ENCODE measurements around the gene SLC16A2. TPM values are rescaled to one million over a fixed set of nuclear protein-coding genes. Genes with fewer than 3 reads are reported as not detected.
A peak's percentile ranks its signal among the peaks of the same experiment; 100 is the strongest.

SLC16A2 gene
- total RNA-seq: 10 to 100 TPM; 11.9 to 18.4 TPM
- long read RNA-seq, donor 1, full-length matches to known transcripts: 6 of 13 reads
- long read RNA-seq, donor 1, partial matches to known transcripts: 6 of 13 reads
- long read RNA-seq, donor 1, other reads (novel, unspliced or antisense): 1 of 13 reads
- long read RNA-seq, donor 2, partial matches to known transcripts: 10 of 11 reads
- long read RNA-seq, donor 2, other reads (novel, unspliced or antisense): 1 of 11 reads

- DNase-seq (ENCODE audit: low spot score): peak; percentile 87
- intact Hi-C loops (cut with DNase I): loop anchor here (10.0 kb wide), 1 partner anchor 114 kb away; no protein-coding TSS in a partner anchor
Observed at GRCh38 chrX:74421036-74421739, at the start of gene SLC16A2. Gene SLC16A2, plus strand, starts transcription at chrX:74421493. Its CDS starts 145 bp downstream, at chrX:74421638.

GRCh38 chrX:74372272-74372671, 49.0 kb upstream of the SLC16A2 start:
- DNase-seq (ENCODE audit: low spot score): no peak
- intact Hi-C loops (cut with DNase I): no loop called here

GRCh38 chrX:74377282-74377681, 44.0 kb upstream of the SLC16A2 start:
- no peak for DNase-seq (ENCODE audit: low spot score)
- intact Hi-C loops (cut with DNase I): loop anchor here in 1 of 2 donors (5.0 kb wide), 1 partner anchor 1535 kb away; no protein-coding TSS in a partner anchor

- DNase-seq (ENCODE audit: low spot score): no peak
- intact Hi-C loops (cut with DNase I): no loop called here
Observed at GRCh38 chrX:74382613-74383012, 38.7 kb upstream of the SLC16A2 start.

GRCh38 chrX:74383611-74384010, 37.7 kb upstream of the SLC16A2 start:
- no peak for DNase-seq (ENCODE audit: low spot score)
- intact Hi-C loops (cut with DNase I): no loop called here

- intact Hi-C loops (cut with DNase I): no loop called here
- no peak for DNase-seq (ENCODE audit: low spot score)
Observed at GRCh38 chrX:74389016-74389722, 32.1 kb upstream of the SLC16A2 start.

GRCh38 chrX:74395556-74395955, 25.7 kb upstream of the SLC16A2 start:
- no peak for DNase-seq (ENCODE audit: low spot score)
- intact Hi-C loops (cut with DNase I): no loop called here

GRCh38 chrX:74405973-74406489, 15.3 kb upstream of the SLC16A2 start:
- intact Hi-C loops (cut with DNase I): no loop called here
- DNase-seq (ENCODE audit: low spot score): no peak

- DNase-seq (ENCODE audit: low spot score): no peak
- intact Hi-C loops (cut with DNase I): no loop called here
Observed at GRCh38 chrX:74408304-74408703, 13.0 kb upstream of the SLC16A2 start.

GRCh38 chrX:74419864-74420195, 1.5 kb upstream of the SLC16A2 start:
- intact Hi-C loops (cut with DNase I): loop anchor here (10.0 kb wide), 1 partner anchor 115 kb away; no protein-coding TSS in a partner anchor
- DNase-seq (ENCODE audit: low spot score): no peak

GRCh38 chrX:74420196-74421035, 877 bp upstream of the SLC16A2 start:
- DNase-seq (ENCODE audit: low spot score): peak; percentile 90
- intact Hi-C loops (cut with DNase I): loop anchor here (10.0 kb wide), 1 partner anchor 114 kb away; no protein-coding TSS in a partner anchor

GRCh38 chrX:74421740-74422352, 553 bp downstream of the SLC16A2 start:
- DNase-seq (ENCODE audit: low spot score): no peak
- intact Hi-C loops (cut with DNase I): loop anchor here (10.0 kb wide), 1 partner anchor 113 kb away; no protein-coding TSS in a partner anchor

- intact Hi-C loops (cut with DNase I): loop anchor here (10.0 kb wide), 1 partner anchor 112 kb away; no protein-coding TSS in a partner anchor
- DNase-seq (ENCODE audit: low spot score): peak; percentile 85
Observed at GRCh38 chrX:74422576-74423288, 1.4 kb downstream of the SLC16A2 start.

GRCh38 chrX:74423289-74423998, 2.2 kb downstream of the SLC16A2 start:
- DNase-seq (ENCODE audit: low spot score): no peak
- intact Hi-C loops (cut with DNase I): loop anchor here (10.0 kb wide), 1 partner anchor 111 kb away; no protein-coding TSS in a partner anchor

- no peak for DNase-seq (ENCODE audit: low spot score)
- intact Hi-C loops (cut with DNase I): loop anchor here (10.0 kb wide), 1 partner anchor 109 kb away; no protein-coding TSS in a partner anchor
Observed at GRCh38 chrX:74426071-74426470, 4.8 kb downstream of the SLC16A2 start.

GRCh38 chrX:74426615-74427014, 5.3 kb downstream of the SLC16A2 start:
- no peak for DNase-seq (ENCODE audit: low spot score)
- intact Hi-C loops (cut with DNase I): loop anchor here (10.0 kb wide), 1 partner anchor 108 kb away; no protein-coding TSS in a partner anchor

- intact Hi-C loops (cut with DNase I): no loop called here
- DNase-seq (ENCODE audit: low spot score): no peak
Observed at GRCh38 chrX:74431797-74432196, 10.5 kb downstream of the SLC16A2 start.

Measured in posterior vena cava (tissue), 2 donors.